DMS153 (cell line): Measurements from ENCODE around the gene AKAP3.

Experiments used
- DNase-seq: peaks from one replicate; lab custom pipeline; 2025; lab: John Stamatoyannopoulos, UW

AKAP3 gene

GRCh38 chr12:4648501-4649357, at the start of gene AKAP3, which contains the start of gene NDUFA9:
AKAP3 (minus strand) TSS chr12:4649051; CDS start chr12:4638196, 10,855 bp downstream.
NDUFA9 (plus strand) TSS chr12:4649114; CDS start chr12:4649127, 13 bp downstream.
- DNase-seq: peak; percentile 64

- DNase-seq: no peak
These were observed 41.9 kb upstream of the AKAP3 start for GRCh38 chr12:4690760-4691159.

GRCh38 chr12:4685317-4685716, 36.5 kb upstream of the AKAP3 start:
- DNase-seq: no peak

GRCh38 chr12:4681732-4682131, 32.9 kb upstream of the AKAP3 start:
- no peak for DNase-seq

GRCh38 chr12:4679711-4680110, 30.9 kb upstream of the AKAP3 start:
- no peak for DNase-seq

GRCh38 chr12:4665236-4665635, 16.4 kb upstream of the AKAP3 start:
- DNase-seq: no peak

GRCh38 chr12:4663971-4664505, 15.2 kb upstream of the AKAP3 start:
- DNase-seq: no peak

- no peak for DNase-seq
These were observed 4.8 kb upstream of the AKAP3 start for GRCh38 chr12:4653691-4654090.

GRCh38 chr12:4653257-4653656, 4.4 kb upstream of the AKAP3 start:
- DNase-seq: no peak

- no peak for DNase-seq
These were observed 459 bp upstream of the AKAP3 start for GRCh38 chr12:4649358-4649661.

GRCh38 chr12:4648104-4648500, 749 bp downstream of the AKAP3 start:
- DNase-seq: no peak

- no peak for DNase-seq
These were observed 3.8 kb downstream of the AKAP3 start for GRCh38 chr12:4645023-4645422.

GRCh38 chr12:4643747-4644146, 5.1 kb downstream of the AKAP3 start:
- no peak for DNase-seq

- DNase-seq: no peak
These were observed 18.6 kb downstream of the AKAP3 start for GRCh38 chr12:4630262-4630661.

GRCh38 chr12:4628406-4628805, 20.4 kb downstream of the AKAP3 start:
- no peak for DNase-seq

- no peak for DNase-seq
These were observed 22.3 kb downstream of the AKAP3 start for GRCh38 chr12:4626543-4626942.

- DNase-seq: peak; percentile 23
These were observed 27.3 kb downstream of the AKAP3 start for GRCh38 chr12:4621511-4621910.

GRCh38 chr12:4615667-4616066, 33.2 kb downstream of the AKAP3 start:
- no peak for DNase-seq

GRCh38 chr12:4610481-4610880, 38.4 kb downstream of the AKAP3 start:
- DNase-seq: no peak

GRCh38 chr12:4609071-4609470, 39.8 kb downstream of the AKAP3 start:
- DNase-seq: no peak

- no peak for DNase-seq
These were observed 41.8 kb downstream of the AKAP3 start for GRCh38 chr12:4607056-4607455.

- peak; percentile 24 for DNase-seq
These were observed 44.1 kb downstream of the AKAP3 start for GRCh38 chr12:4604684-4605193.

- no peak for DNase-seq
These were observed 44.9 kb downstream of the AKAP3 start for GRCh38 chr12:4603946-4604345.

- DNase-seq: no peak
These were observed 45.4 kb downstream of the AKAP3 start for GRCh38 chr12:4603421-4603820.
